Neural cell (in vitro differentiated cells): ENCODE results near the gene CELSR1. TPM values are rescaled to one million over a fixed set of nuclear protein-coding genes. Genes with fewer than 3 reads are reported as not detected.

Experiments used
- H2AFZ ChIP-seq: fragments of 200-600, 300-800 bp; sonication (generic), shearing (Covaris generic); 2 replicates; pipeline ENCODE4 v1.6.0; 2014; ENCODE audit warnings: low read depth, mild to moderate bottlenecking, antibody characterized with exemption, low read length, moderate library complexity
- H3F3A ChIP-seq: fragments of 200-600 bp; shearing (Covaris generic); 2 replicates; pipeline ENCODE4 v1.6.1; 2016; ENCODE audit warnings: mild to moderate bottlenecking, moderate library complexity, mixed read lengths, antibody characterized with exemption, low read length; ENCODE audit not compliant: insufficient read depth, poor library complexity, severe bottlenecking
- H3K27ac ChIP-seq: fragments of 200-600, 300-800 bp; sonication (generic), shearing (Covaris generic); 2 replicates; pipeline ENCODE4 v1.5.1; 2014; ENCODE audit warnings: mild to moderate bottlenecking, low read length, moderate library complexity
- H3K27me3 ChIP-seq: fragments of 300-800, 200-600 bp; sonication (generic), shearing (Covaris generic); 2 replicates; pipeline ENCODE4 v1.6.0; 2014; ENCODE audit warnings: mild to moderate bottlenecking, low read depth, low read length, moderate library complexity; ENCODE audit not compliant: insufficient read depth
- H3K36me3 ChIP-seq: fragments of 300-800, 200-600 bp; sonication (generic), shearing (Covaris generic); 2 replicates; pipeline ENCODE4 v1.5.1; 2014; ENCODE audit warnings: mild to moderate bottlenecking, antibody characterized with exemption, low read length, moderate library complexity; ENCODE audit not compliant: insufficient read depth
- H3K4me2 ChIP-seq: fragments of 300-800, 200-600 bp; sonication (generic), shearing (Covaris generic); 2 replicates; pipeline ENCODE4 v1.6.0; 2014; ENCODE audit warnings: mild to moderate bottlenecking, low read length
- H3K4me3 ChIP-seq: fragments of 300-800, 200-600 bp; sonication (generic), shearing (Covaris generic); 2 replicates; pipeline ENCODE4 v1.5.1; 2014; ENCODE audit warnings: mild to moderate bottlenecking, low read length, moderate library complexity
- H3K79me2 ChIP-seq: fragments of 200-600 bp; shearing (Covaris generic); replicated peaks from 2 replicates; pipeline ENCODE4 v1.6.0; 2014; ENCODE audit warnings: mild to moderate bottlenecking, low read length, moderate library complexity; ENCODE audit not compliant: insufficient read depth
- H3K9ac ChIP-seq: fragments of 300-800, 200-600 bp; sonication (generic), shearing (Covaris generic); 2 replicates; pipeline ENCODE4 v1.6.1; 2016; ENCODE audit warnings: mild to moderate bottlenecking, low read length, mixed read lengths
- H3K9me2 ChIP-seq: fragments of 200-600 bp; shearing (Covaris generic); 2 replicates; pipeline ENCODE4 v1.6.1; 2016; ENCODE audit warnings: mild to moderate bottlenecking, low read length, mixed read lengths; ENCODE audit not compliant: insufficient read depth
- H3K9me3 ChIP-seq: fragments of 200-600, 300-800 bp; sonication (generic), shearing (Covaris generic); 2 replicates; pipeline ENCODE4 v1.6.1; 2016; ENCODE audit warnings: mild to moderate bottlenecking, mixed run types, low read length, moderate library complexity, mixed read lengths
- H4K20me1 ChIP-seq: fragments of 200-600 bp; shearing (Covaris generic); 2 replicates; pipeline ENCODE4 v1.6.1; 2016; ENCODE audit warnings: mild to moderate bottlenecking, mixed run types; ENCODE audit not compliant: insufficient read depth
- EP300 ChIP-seq: fragments of 450-650 bp; conservative IDR thresholded peaks from 2 replicates; pipeline ENCODE4 v1.6.1; 2014; ENCODE audit warnings: antibody characterized with exemption, mild to moderate bottlenecking, moderate library complexity; ENCODE audit not compliant: poor library complexity, severe bottlenecking
- EZH2 ChIP-seq: fragments of 200-600, 300-800 bp; shearing (Covaris generic), sonication (generic); IDR thresholded peaks from 2 replicates; pipeline ENCODE4 v1.6.1; 2014; ENCODE audit warnings: antibody characterized with exemption, low read length, borderline replicate concordance, mild to moderate bottlenecking; ENCODE audit not compliant: insufficient read depth, poor library complexity, severe bottlenecking
- MXI1 ChIP-seq: fragments of 450-650 bp; conservative IDR thresholded peaks from 2 replicates; pipeline ENCODE4 v1.6.1; 2014; ENCODE audit warnings: antibody characterized with exemption, mild to moderate bottlenecking; ENCODE audit not compliant: poor library complexity, severe bottlenecking
- POLR2AphosphoS5 ChIP-seq: IDR thresholded peaks from 2 replicates; pipeline ENCODE4 v1.6.1; 2012
- RAD21 ChIP-seq: fragments of 450-650 bp; conservative IDR thresholded peaks from 2 replicates; pipeline ENCODE4 v1.6.1; 2014; ENCODE audit warnings: antibody characterized with exemption, mild to moderate bottlenecking, moderate library complexity
- SMC3 ChIP-seq: fragments of 450-650 bp; conservative IDR thresholded peaks from 2 replicates; pipeline ENCODE4 v1.6.1; 2014; ENCODE audit warnings: antibody characterized with exemption, mild to moderate bottlenecking, moderate library complexity; ENCODE audit not compliant: poor library complexity
- TAF1 ChIP-seq: IDR thresholded peaks from 2 replicates; pipeline ENCODE4 v1.6.1; 2012; ENCODE audit warnings: low read depth
- polyA plus RNA-seq: library from polyadenylated mRNA; depleted of rRNA; stranded (reverse); fragments of >200 nt; gene quantifications from 2 replicates; pipeline ENCODE4 v1.2.3, GENCODE V29; 2014
- TF ChIP-seq, protein P1 (sequence below): IDR thresholded peaks from 2 replicates; pipeline ENCODE4 v1.6.1; 2012; ENCODE audit warnings: borderline replicate concordance
- TF ChIP-seq, protein P2 (sequence below): fragments of 450-650 bp; IDR thresholded peaks from 2 replicates; pipeline ENCODE4 v1.5.1; 2014; ENCODE audit warnings: antibody characterized with exemption, mild to moderate bottlenecking, moderate library complexity; ENCODE audit not compliant: poor library complexity, severe bottlenecking

CELSR1 gene
- polyA plus RNA-seq, 1 donor from 2014 or later = 0.14 TPM

DNA sequence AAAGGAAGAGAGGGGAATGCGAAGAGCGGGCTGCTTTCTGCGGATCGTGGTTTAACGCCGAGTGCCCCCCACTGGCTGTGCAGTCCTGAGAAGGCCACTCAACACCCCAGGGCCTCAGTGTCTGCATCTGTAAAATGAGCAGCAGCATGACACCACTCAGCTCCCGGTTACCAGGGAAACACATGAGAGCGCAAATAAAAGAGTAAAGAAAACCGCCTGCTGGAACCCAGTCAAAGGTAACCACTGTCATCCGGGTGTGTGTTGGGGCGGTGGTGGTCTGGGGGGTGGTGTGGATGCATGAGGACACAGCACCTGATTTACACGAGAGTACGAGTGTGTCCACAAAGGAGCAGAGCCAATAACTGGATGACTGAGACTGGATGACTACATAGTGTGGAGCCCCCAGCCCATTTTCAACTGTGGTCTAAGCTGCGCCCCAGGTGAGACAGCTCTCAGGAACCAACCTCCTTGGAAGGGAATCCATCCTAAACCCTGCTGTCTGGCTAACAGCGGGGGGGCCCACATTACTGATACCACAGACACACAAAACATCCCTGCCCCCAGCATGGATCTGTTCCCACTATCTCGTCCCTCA is 5.7 kb downstream of the CELSR1 start:
- no peak overlapping the region for H3K9ac ChIP-seq
- peaks cover 6% of the 10 kb centered on the region for H3K27me3 ChIP-seq
- TF ChIP-seq EZH2 (no peak), SMC3 (no peak), EP300 (no peak), TAF1 (no peak), POLR2AphosphoS5 (no peak), MXI1 (no peak), RAD21 (no peak)
- TF ChIP-seq, protein P1, sequence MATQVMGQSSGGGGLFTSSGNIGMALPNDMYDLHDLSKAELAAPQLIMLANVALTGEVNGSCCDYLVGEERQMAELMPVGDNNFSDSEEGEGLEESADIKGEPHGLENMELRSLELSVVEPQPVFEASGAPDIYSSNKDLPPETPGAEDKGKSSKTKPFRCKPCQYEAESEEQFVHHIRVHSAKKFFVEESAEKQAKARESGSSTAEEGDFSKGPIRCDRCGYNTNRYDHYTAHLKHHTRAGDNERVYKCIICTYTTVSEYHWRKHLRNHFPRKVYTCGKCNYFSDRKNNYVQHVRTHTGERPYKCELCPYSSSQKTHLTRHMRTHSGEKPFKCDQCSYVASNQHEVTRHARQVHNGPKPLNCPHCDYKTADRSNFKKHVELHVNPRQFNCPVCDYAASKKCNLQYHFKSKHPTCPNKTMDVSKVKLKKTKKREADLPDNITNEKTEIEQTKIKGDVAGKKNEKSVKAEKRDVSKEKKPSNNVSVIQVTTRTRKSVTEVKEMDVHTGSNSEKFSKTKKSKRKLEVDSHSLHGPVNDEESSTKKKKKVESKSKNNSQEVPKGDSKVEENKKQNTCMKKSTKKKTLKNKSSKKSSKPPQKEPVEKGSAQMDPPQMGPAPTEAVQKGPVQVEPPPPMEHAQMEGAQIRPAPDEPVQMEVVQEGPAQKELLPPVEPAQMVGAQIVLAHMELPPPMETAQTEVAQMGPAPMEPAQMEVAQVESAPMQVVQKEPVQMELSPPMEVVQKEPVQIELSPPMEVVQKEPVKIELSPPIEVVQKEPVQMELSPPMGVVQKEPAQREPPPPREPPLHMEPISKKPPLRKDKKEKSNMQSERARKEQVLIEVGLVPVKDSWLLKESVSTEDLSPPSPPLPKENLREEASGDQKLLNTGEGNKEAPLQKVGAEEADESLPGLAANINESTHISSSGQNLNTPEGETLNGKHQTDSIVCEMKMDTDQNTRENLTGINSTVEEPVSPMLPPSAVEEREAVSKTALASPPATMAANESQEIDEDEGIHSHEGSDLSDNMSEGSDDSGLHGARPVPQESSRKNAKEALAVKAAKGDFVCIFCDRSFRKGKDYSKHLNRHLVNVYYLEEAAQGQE = no peak
- TF ChIP-seq, protein P2, sequence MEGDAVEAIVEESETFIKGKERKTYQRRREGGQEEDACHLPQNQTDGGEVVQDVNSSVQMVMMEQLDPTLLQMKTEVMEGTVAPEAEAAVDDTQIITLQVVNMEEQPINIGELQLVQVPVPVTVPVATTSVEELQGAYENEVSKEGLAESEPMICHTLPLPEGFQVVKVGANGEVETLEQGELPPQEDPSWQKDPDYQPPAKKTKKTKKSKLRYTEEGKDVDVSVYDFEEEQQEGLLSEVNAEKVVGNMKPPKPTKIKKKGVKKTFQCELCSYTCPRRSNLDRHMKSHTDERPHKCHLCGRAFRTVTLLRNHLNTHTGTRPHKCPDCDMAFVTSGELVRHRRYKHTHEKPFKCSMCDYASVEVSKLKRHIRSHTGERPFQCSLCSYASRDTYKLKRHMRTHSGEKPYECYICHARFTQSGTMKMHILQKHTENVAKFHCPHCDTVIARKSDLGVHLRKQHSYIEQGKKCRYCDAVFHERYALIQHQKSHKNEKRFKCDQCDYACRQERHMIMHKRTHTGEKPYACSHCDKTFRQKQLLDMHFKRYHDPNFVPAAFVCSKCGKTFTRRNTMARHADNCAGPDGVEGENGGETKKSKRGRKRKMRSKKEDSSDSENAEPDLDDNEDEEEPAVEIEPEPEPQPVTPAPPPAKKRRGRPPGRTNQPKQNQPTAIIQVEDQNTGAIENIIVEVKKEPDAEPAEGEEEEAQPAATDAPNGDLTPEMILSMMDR = no peak
- no peak overlapping the region for H2AFZ ChIP-seq
- no peak overlapping the region for H3K4me3 ChIP-seq
- no peaks in the 10 kb centered on the region for H3K36me3 ChIP-seq
- H4K20me1 ChIP-seq = no peaks in the 10 kb centered on the region
- no peak overlapping the region for H3K4me2 ChIP-seq
- H3F3A ChIP-seq = no peaks in the 10 kb centered on the region
- H3K27ac ChIP-seq = no peak overlapping the region
- no peaks in the 10 kb centered on the region for H3K9me2 ChIP-seq
- peaks cover 9% of the 10 kb centered on the region for H3K9me3 ChIP-seq
- H3K79me2 ChIP-seq = no peaks in the 10 kb centered on the region

DNA sequence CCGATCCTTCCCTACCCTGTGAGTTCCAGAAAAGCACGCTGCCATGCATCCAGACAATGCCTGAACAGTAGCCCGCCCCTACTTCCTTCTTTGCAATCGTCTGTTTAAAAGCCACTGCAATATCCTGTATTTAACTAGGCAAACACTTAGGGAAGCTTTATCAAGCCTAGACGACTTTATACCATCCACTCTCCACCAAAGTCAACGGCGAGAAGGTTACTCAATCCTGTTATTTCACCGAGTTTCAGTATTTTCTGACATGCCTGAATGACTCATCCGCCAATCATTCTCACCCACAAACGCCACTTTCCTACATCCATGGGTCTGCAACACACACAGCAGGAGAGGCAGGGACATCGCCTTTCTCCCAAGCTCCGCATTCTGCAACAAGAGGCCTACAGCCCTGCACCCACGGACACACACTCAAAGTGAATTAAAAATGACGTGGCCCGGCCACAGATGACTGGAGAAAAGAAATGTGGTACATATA is 9.3 kb downstream of the CELSR1 start:
- H3K27me3 ChIP-seq = no peaks in the 10 kb centered on the region
- H3K9me3 ChIP-seq = no peaks in the 10 kb centered on the region
- H3F3A ChIP-seq = no peaks in the 10 kb centered on the region
- TF ChIP-seq SMC3 (no peak), EZH2 (no peak), POLR2AphosphoS5 (no peak), EP300 (no peak), RAD21 (no peak), TAF1 (no peak), MXI1 (no peak)
- TF ChIP-seq, protein P2 = no peak
- no peak overlapping the region for H2AFZ ChIP-seq
- no peak overlapping the region for H3K4me2 ChIP-seq
- no peaks in the 10 kb centered on the region for H4K20me1 ChIP-seq
- no peak overlapping the region for H3K9ac ChIP-seq
- no peaks in the 10 kb centered on the region for H3K79me2 ChIP-seq
- H3K4me3 ChIP-seq = no peak overlapping the region
- H3K9me2 ChIP-seq = no peaks in the 10 kb centered on the region
- no peak overlapping the region for H3K27ac ChIP-seq
- H3K36me3 ChIP-seq = no peaks in the 10 kb centered on the region
